ENCODE data around the gene DGCR8.

The DGCR8 gene

DNA sequence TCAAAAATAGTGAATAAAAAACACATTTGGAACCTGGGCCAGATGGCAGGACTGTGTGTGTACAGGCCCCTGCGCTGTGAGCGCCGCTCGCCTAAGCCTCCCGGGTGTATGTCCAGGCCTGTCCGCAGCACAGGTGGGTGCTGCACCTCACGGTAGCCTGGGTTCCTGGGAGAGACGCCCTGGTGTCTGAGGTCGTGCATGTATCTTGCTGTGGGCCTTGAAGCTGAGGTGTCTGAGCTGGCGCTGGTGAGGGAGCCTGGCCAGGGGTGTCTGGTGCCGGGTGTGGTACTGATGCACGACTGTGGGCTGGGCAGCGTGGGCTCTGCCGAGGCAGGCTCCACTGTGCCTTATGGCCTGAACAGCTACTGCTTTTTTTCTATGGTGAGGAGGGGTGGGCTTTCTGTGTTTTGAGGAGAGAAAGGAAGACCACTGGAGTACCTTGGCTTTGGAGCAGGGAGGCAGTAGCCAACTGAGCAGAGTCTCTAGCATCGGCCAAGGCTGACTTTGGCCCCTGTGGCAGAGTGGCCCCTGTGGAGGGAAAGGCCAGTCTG, 47.4 kb downstream of the DGCR8 start:
- DNase-seq: no peak

- DNase-seq: no peak
Observed at GRCh38 chr22:20127869-20128618, 48.0 kb downstream of the DGCR8 start.

GRCh38 chr22:20128619-20128901, 48.5 kb downstream of the DGCR8 start:
- no peak for DNase-seq

DNA sequence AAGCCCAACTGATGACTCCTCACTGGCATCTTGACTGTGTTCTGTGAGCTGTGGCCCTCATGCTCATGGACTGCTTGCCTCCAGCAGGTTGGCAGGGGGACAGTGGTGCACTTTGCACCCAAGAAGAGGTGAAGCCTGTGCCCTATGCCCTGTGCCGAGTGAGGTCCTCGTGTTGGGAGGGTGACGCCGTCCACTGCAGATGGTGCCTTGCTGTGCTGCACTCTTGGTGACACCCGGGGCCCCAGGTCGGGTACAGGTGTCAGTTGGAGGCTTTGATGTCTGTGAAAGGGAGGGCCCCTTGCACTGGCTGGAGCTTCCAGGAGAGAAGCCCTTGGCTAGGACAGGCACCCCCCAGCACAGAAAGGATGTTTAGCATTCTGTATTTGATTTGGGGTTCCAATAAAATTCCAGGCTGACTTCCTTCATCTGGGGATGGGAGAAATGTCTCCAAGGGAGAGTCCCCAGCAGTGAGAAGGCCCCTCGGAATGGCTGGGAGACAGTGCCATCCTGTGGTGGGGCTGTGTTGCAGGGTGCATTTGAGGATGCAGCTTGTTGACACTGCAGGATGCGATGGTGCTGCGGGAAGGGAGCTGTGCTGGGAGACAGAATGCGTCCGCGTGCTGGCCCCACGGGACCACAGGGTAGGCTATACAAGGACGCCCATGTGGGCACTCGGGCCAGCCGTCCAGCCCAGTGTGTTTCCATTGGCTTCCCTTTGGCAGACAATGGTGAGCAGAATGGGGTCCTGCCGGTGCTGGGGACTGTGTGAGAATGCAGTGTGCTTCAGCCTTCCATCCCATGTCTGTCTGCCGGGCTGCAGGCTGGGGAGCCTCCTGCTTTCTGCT, 49.1 kb downstream of the DGCR8 start:
- peak; percentile 32 for DNase-seq

DNA sequence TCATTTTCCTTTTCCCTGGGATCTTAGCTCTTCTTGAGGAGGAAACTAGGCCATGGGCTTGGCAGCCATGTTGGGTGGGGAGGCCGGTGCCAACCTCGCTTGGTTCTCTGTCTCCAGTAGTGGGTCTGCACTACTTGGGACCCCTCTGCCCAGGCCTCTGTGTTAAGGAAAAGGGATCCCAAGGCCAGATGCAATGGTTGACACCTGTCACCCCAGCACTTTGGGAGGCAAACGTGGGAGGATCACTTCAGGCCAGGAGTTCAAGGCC, 49.6 kb downstream of the DGCR8 start:
- DNase-seq: no peak

- peak; percentile 33 for DNase-seq
Observed at GRCh38 chr22:20130319-20130718, 50.3 kb downstream of the DGCR8 start.

DNA sequence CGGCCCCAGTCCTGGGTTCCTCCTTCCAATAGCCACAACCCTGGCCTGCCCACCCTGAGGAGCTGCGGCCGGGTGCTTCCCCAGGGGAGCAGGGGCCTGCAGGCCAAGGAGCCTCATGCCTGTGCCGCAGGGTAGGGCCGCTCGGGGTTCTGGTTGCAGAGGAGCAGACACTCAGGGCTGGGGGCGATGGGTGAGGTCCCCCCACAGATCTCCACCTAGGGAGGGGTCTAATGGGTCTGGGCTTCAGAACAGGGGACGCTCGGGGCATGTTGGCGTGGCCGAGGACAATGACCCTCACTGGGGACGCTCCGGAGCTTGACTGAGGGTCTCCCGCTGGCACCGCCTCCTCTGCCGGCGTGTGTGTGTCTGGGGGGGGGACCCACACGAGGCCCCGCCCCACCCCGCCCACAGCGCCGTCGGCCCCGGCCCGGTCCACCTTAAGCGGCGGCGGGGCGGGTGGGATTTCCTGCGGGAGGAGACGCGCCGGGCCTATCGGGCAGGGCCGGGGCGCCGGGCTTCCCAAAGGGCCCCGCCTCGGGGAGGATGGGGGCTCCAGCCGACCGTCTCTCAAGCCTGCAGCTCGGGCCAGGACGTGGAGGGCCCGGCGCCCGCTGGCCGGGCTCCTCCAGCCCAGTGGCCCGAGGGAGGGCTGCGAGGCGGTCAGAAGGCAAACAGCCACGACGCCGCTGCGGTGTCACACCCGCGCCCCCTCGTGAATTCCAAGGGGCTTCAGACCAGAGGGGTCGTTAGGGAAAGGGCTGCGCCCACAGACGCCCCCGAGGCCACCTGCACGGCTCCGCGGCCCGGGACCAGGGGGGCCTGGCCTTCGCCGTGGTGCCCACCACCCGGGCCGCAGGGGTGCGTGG, 50.9 kb downstream of the DGCR8 start:
- DNase-seq: peak; percentile 57

- no peak for DNase-seq
Observed at GRCh38 chr22:20131597-20131858, 51.5 kb downstream of the DGCR8 start, which contains the start of gene ZDHHC8. ZDHHC8 (plus strand) TSS chr22:20131804; CDS start chr22:20131948, 144 bp downstream.

- no peak for DNase-seq
Observed at GRCh38 chr22:20131859-20132685, 52.0 kb downstream of the DGCR8 start.

DNA sequence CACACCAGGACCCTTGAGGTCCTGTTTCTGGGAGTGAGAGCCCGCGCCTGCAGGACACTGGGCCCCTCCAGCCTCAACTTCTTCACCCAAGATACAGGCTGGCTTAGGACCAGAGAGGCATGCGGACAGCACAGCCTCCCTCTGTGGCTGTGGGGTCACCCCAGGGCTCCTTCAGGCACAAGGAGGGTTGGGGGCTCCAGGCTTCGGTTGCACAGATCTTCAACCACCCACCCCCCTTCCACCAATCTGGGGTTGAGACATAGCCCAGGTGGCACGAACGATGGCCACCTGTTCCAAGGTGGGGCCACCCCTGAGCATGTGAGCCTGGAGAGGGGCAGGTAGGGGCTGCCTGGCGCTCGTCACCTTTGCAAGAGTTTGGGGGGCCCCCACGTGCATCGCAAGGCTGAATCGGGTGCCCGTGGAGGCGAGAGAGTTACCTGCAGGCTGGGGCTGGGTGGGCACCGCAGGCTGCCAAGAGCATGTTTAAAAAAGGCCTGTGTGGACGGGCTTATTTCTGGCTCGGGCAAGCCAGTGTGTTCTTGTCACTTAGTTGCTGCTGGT, 52.7 kb downstream of the DGCR8 start:
- DNase-seq: no peak

- no peak for DNase-seq
Observed at GRCh38 chr22:20133930-20134549, 54.0 kb downstream of the DGCR8 start.

DNA sequence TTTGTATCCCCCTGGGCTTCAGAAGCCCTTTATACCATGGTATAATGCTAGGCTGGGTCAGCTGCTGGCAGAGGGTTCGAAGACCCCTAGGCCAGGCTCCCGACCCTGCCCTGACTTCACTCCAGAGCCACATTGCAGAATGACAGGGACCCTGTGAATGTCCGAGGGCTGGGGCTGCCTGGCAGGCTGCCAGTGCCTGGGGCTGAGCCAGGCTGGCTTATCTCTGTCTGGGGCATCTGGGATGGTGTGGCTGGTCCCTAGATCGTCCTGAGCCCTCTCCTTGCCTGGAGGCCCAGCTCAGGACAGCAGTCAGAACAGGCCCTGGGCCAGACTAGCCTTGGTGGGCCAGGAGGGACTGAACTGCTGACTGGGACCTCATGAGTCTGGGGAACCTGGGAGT, 55.2 kb downstream of the DGCR8 start:
- no peak for DNase-seq

DNA sequence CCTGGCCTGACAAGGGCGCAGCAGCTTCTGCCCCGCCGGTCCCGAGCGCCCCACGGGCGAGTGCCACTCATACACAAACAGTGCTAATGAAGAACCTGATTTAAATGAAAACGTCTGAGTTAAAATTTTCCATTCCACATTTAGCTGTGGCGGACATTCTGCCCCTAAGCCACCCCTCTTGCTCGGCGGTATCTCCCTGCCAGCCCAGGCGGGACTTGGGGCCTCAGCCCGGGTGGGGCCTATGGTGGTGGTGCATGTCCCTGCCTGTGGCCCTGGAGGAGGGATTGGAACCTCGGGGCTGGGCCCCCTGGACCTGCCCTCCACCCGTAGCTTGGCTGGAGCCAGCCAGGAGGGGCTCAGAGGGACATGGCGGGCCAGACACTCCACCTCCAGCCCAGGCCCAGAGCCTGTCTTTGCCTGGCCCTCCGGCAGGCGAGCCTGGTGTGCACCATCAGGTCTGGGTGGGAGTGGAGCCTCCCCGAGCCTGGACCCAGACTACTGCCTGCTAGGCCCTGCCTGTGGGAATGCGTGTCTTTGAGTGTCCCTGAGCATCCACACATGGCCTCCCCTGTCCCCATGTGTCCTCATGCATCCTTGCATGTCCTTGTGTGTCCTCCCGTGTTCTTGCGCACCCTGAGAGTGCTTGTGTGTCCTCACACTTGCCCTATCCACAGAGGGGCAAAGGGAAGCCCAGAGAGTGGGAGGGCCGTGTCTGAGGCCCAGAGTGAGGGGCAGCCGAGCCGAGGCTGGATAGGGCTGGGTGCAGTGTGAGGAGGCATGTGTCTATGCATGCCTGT, 56.0 kb downstream of the DGCR8 start:
- no peak for DNase-seq

GRCh38 chr22:20136603-20136873, 56.5 kb downstream of the DGCR8 start:
- DNase-seq: no peak

GRCh38 chr22:20137113-20137512, 57.1 kb downstream of the DGCR8 start:
- DNase-seq: no peak

GRCh38 chr22:20137671-20138416, 57.8 kb downstream of the DGCR8 start:
- no peak for DNase-seq

- no peak for DNase-seq
Observed at GRCh38 chr22:20138417-20138738, 58.3 kb downstream of the DGCR8 start.

- DNase-seq: no peak
Observed at GRCh38 chr22:20138868-20139267, 58.8 kb downstream of the DGCR8 start.

DNA sequence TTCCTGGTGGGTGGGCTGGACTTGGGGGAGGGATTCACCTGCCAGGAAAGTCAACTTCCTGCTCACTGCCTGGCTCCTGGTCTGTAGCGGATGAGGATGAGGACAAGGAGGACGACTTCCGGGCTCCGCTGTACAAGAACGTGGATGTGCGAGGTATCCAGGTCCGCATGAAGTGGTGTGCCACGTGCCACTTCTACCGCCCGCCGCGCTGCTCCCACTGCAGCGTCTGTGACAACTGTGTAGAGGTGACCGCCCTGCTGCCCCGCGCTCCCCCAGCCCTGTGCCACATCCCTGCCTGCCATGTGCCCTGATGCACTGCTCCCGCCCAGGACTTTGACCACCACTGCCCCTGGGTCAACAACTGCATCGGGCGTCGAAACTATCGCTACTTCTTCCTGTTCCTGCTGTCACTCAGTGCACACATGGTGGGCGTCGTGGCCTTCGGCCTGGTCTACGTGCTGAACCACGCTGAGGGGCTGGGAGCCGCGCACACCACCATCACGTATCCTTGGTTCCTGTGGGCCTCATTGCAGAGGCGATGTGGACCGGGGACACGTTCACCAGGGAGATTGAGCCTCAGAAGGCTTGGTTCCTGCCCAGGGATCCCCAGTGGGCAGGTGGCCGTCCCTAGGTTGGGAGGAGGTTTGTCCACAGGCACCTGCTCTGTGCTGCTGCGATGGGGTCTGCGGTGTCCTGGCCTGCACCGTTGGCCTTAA, 59.5 kb downstream of the DGCR8 start:
- DNase-seq: no peak

GRCh38 chr22:20140107-20140445, 60.0 kb downstream of the DGCR8 start:
- DNase-seq: no peak

Data from NCI-H2171 (cell line).